ENCODE data around the gene PACSIN2.

Gene PACSIN2

GRCh38 chr22:42912059-42912458, 102.9 kb downstream of the PACSIN2 start:
- Histone ChIP-seq H3K9me3 (ENCODE audit: control extremely low read depth in 1 of 5, control insufficient read depth in 4 of 5, insufficient read depth in 2 of 5, low read depth in 1 of 5, low read length in 4 of 5) (no peaks in the 10 kb centered on the region), H3K4me1 (ENCODE audit: control extremely low read depth in 1 of 4, control insufficient read depth in 4 of 4, insufficient read depth in 4 of 4, low read length in 3 of 4) (peaks cover 6 to 28% (median 18%) of the 10 kb centered on the region in 4 experiments), H3K36me3 (ENCODE audit: control insufficient read depth in 4 of 4, insufficient read depth in 4 of 4, low read length in 3 of 4) (peaks cover 5 to 35% (median 21%) of the 10 kb centered on the region in 4 experiments), H3K27ac (ENCODE audit: insufficient read depth in 1 of 2, low read depth in 1 of 2, low read length in 2 of 2, poor library complexity in 1 of 2, severe bottlenecking in 2 of 2) (no peak overlapping the region), H3K27me3 (replicated peaks in 2 of 5; ENCODE audit: control insufficient read depth in 4 of 5, insufficient read depth in 5 of 5, low read length in 4 of 5) (no peaks in the 10 kb centered on the region), H3K4me3 (ENCODE audit: control insufficient read depth in 1 of 7, extremely low read depth in 1 of 7, insufficient read depth in 4 of 7, low read depth in 2 of 7, low read length in 6 of 7) (peak overlapping the region in 2 of 7 experiments; percentile 27 to 43)
- 50% methylated on average over 1 of the region's 6 CpGs for WGBS (ENCODE audit: insufficient coverage)
- POLR2A ChIA-PET, result no interaction called here
- DNase-seq, result peak; percentile 73 to 89 (median 86)
- CTCF ChIA-PET, result no interaction called here

GRCh38 chr22:42910221-42910942, 104.6 kb downstream of the PACSIN2 start:
- WGBS (ENCODE audit: insufficient coverage), result 97% methylated on average over 9 of the region's 10 CpGs
- no peaks in the 10 kb centered on the region for H3K27me3 ChIP-seq (replicated peaks in 2 of 5; ENCODE audit: control insufficient read depth in 4 of 5, insufficient read depth in 5 of 5, low read length in 4 of 5)
- no peaks in the 10 kb centered on the region for H3K9me3 ChIP-seq (ENCODE audit: control extremely low read depth in 1 of 5, control insufficient read depth in 4 of 5, insufficient read depth in 2 of 5, low read depth in 1 of 5, low read length in 4 of 5)
- peaks cover 6 to 24% (median 20%) of the 10 kb centered on the region in 4 experiments for H3K4me1 ChIP-seq (ENCODE audit: control extremely low read depth in 1 of 4, control insufficient read depth in 4 of 4, insufficient read depth in 4 of 4, low read length in 3 of 4)
- DNase-seq, result no peak
- H3K4me3 ChIP-seq (ENCODE audit: control insufficient read depth in 1 of 7, extremely low read depth in 1 of 7, insufficient read depth in 4 of 7, low read depth in 2 of 7, low read length in 6 of 7), result no peak overlapping the region
- POLR2A ChIA-PET, result interaction anchor here (0.6 kb wide), 2 partner anchors 37 to 347 kb away, joined by 3 read pairs; no protein-coding TSS in a partner anchor
- peaks cover 5 to 44% (median 23%) of the 10 kb centered on the region in 4 experiments for H3K36me3 ChIP-seq (ENCODE audit: control insufficient read depth in 4 of 4, insufficient read depth in 4 of 4, low read length in 3 of 4)
- no peak overlapping the region for H3K27ac ChIP-seq (ENCODE audit: insufficient read depth in 1 of 2, low read depth in 1 of 2, low read length in 2 of 2, poor library complexity in 1 of 2, severe bottlenecking in 2 of 2)
- CTCF ChIA-PET, result interaction anchor here (1.1 to 8.0 kb wide), 6 partner anchors 8 to 200 kb away, joined by 3 to 57 read pairs (median 4); no protein-coding TSS in a partner anchor

GRCh38 chr22:42909363-42910058, 105.4 kb downstream of the PACSIN2 start:
- H3K4me3 ChIP-seq (ENCODE audit: control insufficient read depth in 1 of 7, extremely low read depth in 1 of 7, insufficient read depth in 4 of 7, low read depth in 2 of 7, low read length in 6 of 7), result no peak overlapping the region
- H3K9me3 ChIP-seq (ENCODE audit: control extremely low read depth in 1 of 5, control insufficient read depth in 4 of 5, insufficient read depth in 2 of 5, low read depth in 1 of 5, low read length in 4 of 5), result no peaks in the 10 kb centered on the region
- ChIA-PET CTCF (interaction anchor here (0.6 to 8.0 kb wide), 7 partner anchors 8 to 201 kb away, joined by 3 to 57 read pairs (median 4); no protein-coding TSS in a partner anchor), POLR2A (interaction anchor here (0.6 kb wide), 1 partner anchor 36 kb away, joined by 3 read pairs; no protein-coding TSS in a partner anchor)
- peaks cover 5 to 44% (median 23%) of the 10 kb centered on the region in 4 experiments for H3K36me3 ChIP-seq (ENCODE audit: control insufficient read depth in 4 of 4, insufficient read depth in 4 of 4, low read length in 3 of 4)
- H3K27ac ChIP-seq (ENCODE audit: insufficient read depth in 1 of 2, low read depth in 1 of 2, low read length in 2 of 2, poor library complexity in 1 of 2, severe bottlenecking in 2 of 2), result no peak overlapping the region
- DNase-seq, result no peak
- 96% methylated on average over 12 of the region's 14 CpGs for WGBS (ENCODE audit: insufficient coverage)
- H3K4me1 ChIP-seq (ENCODE audit: control extremely low read depth in 1 of 4, control insufficient read depth in 4 of 4, insufficient read depth in 4 of 4, low read length in 3 of 4), result peaks cover 6 to 24% (median 20%) of the 10 kb centered on the region in 4 experiments
- no peaks in the 10 kb centered on the region for H3K27me3 ChIP-seq (replicated peaks in 2 of 5; ENCODE audit: control insufficient read depth in 4 of 5, insufficient read depth in 5 of 5, low read length in 4 of 5)

GRCh38 chr22:42908374-42908746, 106.6 kb downstream of the PACSIN2 start:
- Histone ChIP-seq H3K36me3 (ENCODE audit: control insufficient read depth in 4 of 4, insufficient read depth in 4 of 4, low read length in 3 of 4) (peaks cover 5 to 52% (median 23%) of the 10 kb centered on the region in 4 experiments), H3K27me3 (replicated peaks in 2 of 5; ENCODE audit: control insufficient read depth in 4 of 5, insufficient read depth in 5 of 5, low read length in 4 of 5) (no peaks in the 10 kb centered on the region), H3K9me3 (ENCODE audit: control extremely low read depth in 1 of 5, control insufficient read depth in 4 of 5, insufficient read depth in 2 of 5, low read depth in 1 of 5, low read length in 4 of 5) (no peaks in the 10 kb centered on the region), H3K27ac (ENCODE audit: insufficient read depth in 1 of 2, low read depth in 1 of 2, low read length in 2 of 2, poor library complexity in 1 of 2, severe bottlenecking in 2 of 2) (no peak overlapping the region), H3K4me3 (ENCODE audit: control insufficient read depth in 1 of 7, extremely low read depth in 1 of 7, insufficient read depth in 4 of 7, low read depth in 2 of 7, low read length in 6 of 7) (no peak overlapping the region), H3K4me1 (ENCODE audit: control extremely low read depth in 1 of 4, control insufficient read depth in 4 of 4, insufficient read depth in 4 of 4, low read length in 3 of 4) (peaks cover 6 to 24% (median 20%) of the 10 kb centered on the region in 4 experiments)
- CTCF ChIA-PET, result interaction anchor here (1.1 to 8.0 kb wide), 3 partner anchors 15 to 39 kb away, joined by 3 to 57 read pairs (median 6); no protein-coding TSS in a partner anchor
- POLR2A ChIA-PET, result no interaction called here
- no peak for DNase-seq
- 95% methylated on average over 6 of the region's 6 CpGs for WGBS (ENCODE audit: insufficient coverage)

GRCh38 chr22:42907404-42908373, 107.3 kb downstream of the PACSIN2 start:
- no peak for DNase-seq
- WGBS (ENCODE audit: insufficient coverage), result 92% methylated on average over 24 of the region's 26 CpGs
- no peaks in the 10 kb centered on the region for H3K9me3 ChIP-seq (ENCODE audit: control extremely low read depth in 1 of 5, control insufficient read depth in 4 of 5, insufficient read depth in 2 of 5, low read depth in 1 of 5, low read length in 4 of 5)
- H3K4me1 ChIP-seq (ENCODE audit: control extremely low read depth in 1 of 4, control insufficient read depth in 4 of 4, insufficient read depth in 4 of 4, low read length in 3 of 4), result peaks cover 6 to 21% (median 17%) of the 10 kb centered on the region in 4 experiments
- ChIA-PET POLR2A (no interaction called here), CTCF (interaction anchor here (1.1 to 8.0 kb wide), 3 partner anchors 14 to 40 kb away, joined by 3 to 57 read pairs (median 6); no protein-coding TSS in a partner anchor)
- H3K27ac ChIP-seq (ENCODE audit: insufficient read depth in 1 of 2, low read depth in 1 of 2, low read length in 2 of 2, poor library complexity in 1 of 2, severe bottlenecking in 2 of 2), result no peak overlapping the region
- H3K4me3 ChIP-seq (ENCODE audit: control insufficient read depth in 1 of 7, extremely low read depth in 1 of 7, insufficient read depth in 4 of 7, low read depth in 2 of 7, low read length in 6 of 7), result no peak overlapping the region
- H3K36me3 ChIP-seq (ENCODE audit: control insufficient read depth in 4 of 4, insufficient read depth in 4 of 4, low read length in 3 of 4), result peaks cover 5 to 52% (median 23%) of the 10 kb centered on the region in 4 experiments
- no peaks in the 10 kb centered on the region for H3K27me3 ChIP-seq (replicated peaks in 2 of 5; ENCODE audit: control insufficient read depth in 4 of 5, insufficient read depth in 5 of 5, low read length in 4 of 5)

- WGBS (ENCODE audit: insufficient coverage), result 94% methylated on average over 3 of the region's 6 CpGs
- Histone ChIP-seq H3K27me3 (replicated peaks in 2 of 5; ENCODE audit: control insufficient read depth in 4 of 5, insufficient read depth in 5 of 5, low read length in 4 of 5) (no peaks in the 10 kb centered on the region), H3K27ac (ENCODE audit: insufficient read depth in 1 of 2, low read depth in 1 of 2, low read length in 2 of 2, poor library complexity in 1 of 2, severe bottlenecking in 2 of 2) (no peak overlapping the region), H3K4me3 (ENCODE audit: control insufficient read depth in 1 of 7, extremely low read depth in 1 of 7, insufficient read depth in 4 of 7, low read depth in 2 of 7, low read length in 6 of 7) (no peak overlapping the region), H3K36me3 (ENCODE audit: control insufficient read depth in 4 of 4, insufficient read depth in 4 of 4, low read length in 3 of 4) (peaks cover 5 to 58% (median 23%) of the 10 kb centered on the region in 4 experiments), H3K9me3 (ENCODE audit: control extremely low read depth in 1 of 5, control insufficient read depth in 4 of 5, insufficient read depth in 2 of 5, low read depth in 1 of 5, low read length in 4 of 5) (no peaks in the 10 kb centered on the region), H3K4me1 (ENCODE audit: control extremely low read depth in 1 of 4, control insufficient read depth in 4 of 4, insufficient read depth in 4 of 4, low read length in 3 of 4) (peaks cover 3 to 20% (median 15%) of the 10 kb centered on the region in 4 experiments)
- ChIA-PET POLR2A (no interaction called here), CTCF (interaction anchor here (1.1 to 8.0 kb wide), 3 partner anchors 13 to 41 kb away, joined by 4 to 57 read pairs (median 6); no protein-coding TSS in a partner anchor)
- no peak for DNase-seq
Observed at GRCh38 chr22:42906605-42907348, 108.2 kb downstream of the PACSIN2 start.

Data from common myeloid progenitor, CD34-positive (primary cell).